Astrocyte of the spinal cord (primary cell): ENCODE measurements around the gene SLC4A11.

Experiments
- DNase-seq: peaks from one replicate; pipeline ENCODE4 v3.0.0; 2011; ENCODE audit warnings: low read depth, low spot score
- H3K4me3 ChIP-seq: 2 replicates; pipeline ENCODE4 v1.5.1; 2011; ENCODE audit warnings: low read depth, mild to moderate bottlenecking, low read length, moderate library complexity
- in situ Hi-C: cut with HindIII; loops from 2 replicates; pipeline ENCODE4 v1.10.0; 2017; ENCODE audit warnings: low sequenced_read_pairs
- TF ChIP-seq, protein P1 (sequence below): IDR thresholded peaks from 2 replicates; pipeline ENCODE4 v1.5.1; 2012; ENCODE audit warnings: low read depth, mild to moderate bottlenecking, low read length, inconsistent platforms

SLC4A11 gene

DNA sequence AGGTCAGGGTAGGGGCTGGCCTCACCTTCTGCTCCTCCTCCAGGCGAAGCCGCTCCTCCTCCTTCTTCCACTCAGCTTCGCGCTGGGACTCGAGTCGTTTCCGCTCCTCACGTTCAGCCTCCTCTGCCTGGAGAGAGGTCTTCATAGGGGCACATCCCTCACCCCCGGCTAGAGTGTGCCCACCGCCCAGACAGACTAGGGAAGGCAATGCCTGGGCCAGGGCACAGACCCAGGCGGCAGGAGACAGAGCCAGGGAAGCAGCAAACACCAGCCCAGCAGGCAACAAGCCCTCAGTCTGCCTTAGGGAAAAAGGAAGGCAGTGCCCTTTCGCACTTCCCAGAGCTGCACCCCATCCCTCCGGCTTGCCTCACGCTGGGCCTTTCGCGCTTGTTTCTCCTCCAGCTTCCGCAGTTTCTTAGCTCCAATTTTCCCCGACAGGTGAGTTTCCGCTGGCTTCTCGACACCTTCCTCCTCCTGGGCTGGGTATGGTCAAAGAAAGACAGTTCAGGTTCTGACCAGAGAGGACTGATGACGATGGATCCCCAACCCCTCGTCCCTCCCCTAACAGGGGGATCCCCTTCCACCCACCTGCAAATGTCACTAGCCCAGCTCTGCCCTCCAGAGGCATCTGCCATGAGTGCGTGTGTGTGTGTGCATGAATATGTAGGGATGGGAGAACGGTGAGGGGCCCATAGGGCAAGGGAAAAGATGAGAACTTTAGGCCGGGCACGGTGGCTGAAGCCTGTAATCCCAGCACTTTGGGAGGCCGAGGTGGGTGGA, 38.8 kb downstream of the SLC4A11 start:
- H3K4me3 ChIP-seq, result no peak overlapping the region
- in situ Hi-C loops, result no loop called here
- DNase-seq, result no peak
- TF ChIP-seq, protein P1, sequence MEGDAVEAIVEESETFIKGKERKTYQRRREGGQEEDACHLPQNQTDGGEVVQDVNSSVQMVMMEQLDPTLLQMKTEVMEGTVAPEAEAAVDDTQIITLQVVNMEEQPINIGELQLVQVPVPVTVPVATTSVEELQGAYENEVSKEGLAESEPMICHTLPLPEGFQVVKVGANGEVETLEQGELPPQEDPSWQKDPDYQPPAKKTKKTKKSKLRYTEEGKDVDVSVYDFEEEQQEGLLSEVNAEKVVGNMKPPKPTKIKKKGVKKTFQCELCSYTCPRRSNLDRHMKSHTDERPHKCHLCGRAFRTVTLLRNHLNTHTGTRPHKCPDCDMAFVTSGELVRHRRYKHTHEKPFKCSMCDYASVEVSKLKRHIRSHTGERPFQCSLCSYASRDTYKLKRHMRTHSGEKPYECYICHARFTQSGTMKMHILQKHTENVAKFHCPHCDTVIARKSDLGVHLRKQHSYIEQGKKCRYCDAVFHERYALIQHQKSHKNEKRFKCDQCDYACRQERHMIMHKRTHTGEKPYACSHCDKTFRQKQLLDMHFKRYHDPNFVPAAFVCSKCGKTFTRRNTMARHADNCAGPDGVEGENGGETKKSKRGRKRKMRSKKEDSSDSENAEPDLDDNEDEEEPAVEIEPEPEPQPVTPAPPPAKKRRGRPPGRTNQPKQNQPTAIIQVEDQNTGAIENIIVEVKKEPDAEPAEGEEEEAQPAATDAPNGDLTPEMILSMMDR, result no peak

DNA sequence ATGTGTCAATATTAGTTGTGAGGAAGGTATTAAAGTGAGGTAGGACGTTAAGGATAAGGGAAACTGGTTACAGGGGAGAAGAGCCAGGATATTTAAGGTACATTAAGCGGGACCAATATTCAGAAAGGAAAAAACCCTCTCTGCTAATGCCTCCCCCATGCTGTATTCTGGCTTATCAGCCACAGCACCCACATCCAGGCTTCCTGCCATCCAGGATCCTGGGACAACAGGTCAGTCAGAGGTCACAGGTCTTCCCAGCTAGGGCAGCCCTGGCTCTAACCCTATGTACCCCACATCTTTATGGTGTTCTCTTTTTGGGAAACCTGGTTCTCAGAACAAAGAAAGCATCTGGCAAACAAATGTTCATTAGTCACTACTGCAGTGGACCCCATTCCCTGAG, 39.8 kb downstream of the SLC4A11 start:
- no peak overlapping the region for H3K4me3 ChIP-seq
- in situ Hi-C loops, result no loop called here
- TF ChIP-seq, protein P1, result no peak
- no peak for DNase-seq

DNA sequence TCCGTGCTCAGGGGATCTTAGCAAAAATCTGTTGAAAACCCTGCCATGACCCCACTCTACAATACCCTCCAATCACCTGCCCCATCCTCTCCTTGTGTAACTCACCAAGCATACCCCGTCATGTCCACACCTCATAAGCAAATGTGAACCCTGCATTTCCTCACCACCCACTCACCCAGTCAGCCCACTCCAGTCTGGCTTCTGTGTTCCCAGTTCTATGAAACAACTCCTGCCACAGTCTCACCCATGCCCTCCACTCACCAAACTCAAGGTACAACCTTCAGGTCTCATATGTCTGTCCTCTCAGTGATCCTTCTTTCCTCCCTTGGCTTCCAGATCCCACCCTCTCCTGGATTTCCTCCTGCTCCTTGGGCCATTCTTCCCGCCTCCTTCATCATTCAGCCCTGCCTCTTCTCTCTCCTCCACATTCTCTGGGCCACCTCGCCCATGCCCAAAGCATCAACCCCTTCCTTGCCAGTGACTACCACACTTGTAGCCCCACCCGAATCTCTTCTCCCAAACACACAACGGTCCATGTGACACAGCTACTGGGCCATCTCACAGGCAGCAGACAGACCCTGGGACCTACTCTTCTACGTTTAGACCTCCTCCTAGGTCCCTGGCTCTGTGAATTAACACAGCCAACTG, 43.3 kb downstream of the SLC4A11 start:
- in situ Hi-C loops, result no loop called here
- TF ChIP-seq, protein P1, result no peak
- no peak for DNase-seq
- H3K4me3 ChIP-seq, result no peak overlapping the region

DNA sequence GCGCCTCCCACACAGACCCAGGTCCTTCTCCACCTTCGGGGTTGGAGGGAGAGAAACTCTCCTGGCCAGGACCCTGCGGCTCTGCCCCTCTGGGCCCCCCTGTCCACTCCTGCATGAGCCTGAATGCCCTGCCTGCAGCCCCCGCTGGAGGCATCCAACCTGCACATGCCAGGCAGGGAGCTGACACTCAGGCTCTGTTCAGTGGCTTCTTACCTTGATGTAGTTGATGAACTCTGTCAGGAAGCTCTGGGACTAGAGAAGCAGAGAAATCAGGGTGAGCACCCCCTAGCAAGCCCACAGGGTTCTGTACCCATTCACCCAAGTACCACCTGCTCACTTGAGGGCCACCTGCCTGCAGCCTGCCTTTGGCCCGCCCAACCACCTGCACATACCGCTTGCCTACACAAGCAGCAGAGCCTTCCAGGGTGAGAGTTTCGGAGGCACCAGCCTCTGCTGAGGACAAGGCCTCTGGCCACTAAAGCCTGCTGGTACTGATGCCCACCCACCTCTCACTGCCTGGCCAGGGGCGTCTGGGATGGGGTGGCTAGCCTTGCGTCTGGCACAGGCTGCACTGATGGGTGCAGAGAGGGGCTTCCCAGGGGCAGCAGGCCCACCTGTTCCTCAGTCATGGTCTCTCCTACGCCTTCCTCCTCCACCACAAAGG, 44.2 kb downstream of the SLC4A11 start:
- no peak for DNase-seq
- TF ChIP-seq, protein P1, result no peak
- in situ Hi-C loops, result no loop called here
- H3K4me3 ChIP-seq, result no peak overlapping the region

DNA sequence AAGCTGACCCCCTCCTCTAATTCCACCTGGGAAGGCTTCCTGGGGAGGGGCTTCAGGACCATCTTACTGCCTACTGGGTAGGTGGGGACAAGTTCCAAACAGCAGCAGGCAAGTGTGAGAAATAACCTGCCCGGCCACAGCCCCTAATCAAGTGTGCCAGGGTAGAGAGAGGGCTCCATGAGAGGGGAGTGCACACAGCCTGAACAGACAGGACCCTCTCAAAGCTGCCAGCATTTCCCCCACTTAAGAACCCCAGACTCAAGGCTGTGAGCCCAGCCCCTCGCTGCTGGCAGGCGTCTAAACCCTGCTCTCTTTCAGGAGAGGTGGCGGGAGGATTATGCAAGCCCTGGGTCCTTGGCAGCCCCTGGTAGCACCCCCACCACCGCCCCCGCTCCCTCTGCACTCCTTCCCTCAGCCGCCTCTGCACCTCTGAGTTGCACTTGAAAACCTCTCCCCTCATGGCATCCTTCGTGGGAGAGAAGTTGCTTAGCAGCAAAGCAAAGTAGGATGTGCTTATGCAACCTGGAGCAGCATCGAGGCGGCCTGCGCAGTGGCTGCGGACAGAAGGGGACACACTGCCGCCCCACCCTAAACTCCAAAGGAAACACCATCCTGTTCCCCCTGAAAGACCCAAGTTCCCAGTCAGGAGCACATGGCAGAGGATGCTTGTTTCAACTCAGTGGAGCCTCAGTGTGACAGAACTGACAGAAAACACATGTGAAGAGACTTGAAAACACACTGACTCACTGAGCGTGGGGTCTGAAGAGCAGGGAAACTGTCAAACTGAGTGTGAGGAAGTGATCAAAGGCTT, 45.0 kb downstream of the SLC4A11 start:
- TF ChIP-seq, protein P1, result no peak
- in situ Hi-C loops, result no loop called here
- DNase-seq, result no peak
- H3K4me3 ChIP-seq, result no peak overlapping the region
